Measurements from ENCODE around the gene CD8A. TPM values are rescaled to one million over a fixed set of nuclear protein-coding genes. Genes with fewer than 3 reads are reported as not detected.

The CD8A gene
- total and polyA plus RNA-seq, 3 experiments from 2014 or later = 359 to 924 (median 363) TPM

DNA sequence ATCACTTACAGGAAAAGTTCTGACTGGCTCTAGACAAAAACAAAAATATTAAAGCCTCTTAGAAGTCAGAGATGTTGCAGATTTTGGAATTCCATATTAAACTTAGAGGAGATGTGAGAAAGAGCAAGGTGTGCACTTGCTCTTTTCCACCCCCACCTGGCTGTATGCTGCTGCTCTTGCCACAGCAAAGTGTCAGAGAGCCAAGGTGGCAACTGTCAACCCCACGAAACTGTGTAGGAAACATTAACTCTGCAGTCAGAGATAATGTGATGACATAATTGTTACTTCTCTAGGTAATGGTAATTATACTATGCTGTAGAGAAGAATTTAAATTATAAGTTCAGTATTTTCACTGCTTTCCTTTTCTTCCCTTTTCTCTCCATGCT is 25.4 kb downstream of the CD8A start:
- Histone ChIP-seq H3K36me3 (ENCODE audit: insufficient read depth, low read length) (peaks cover 8% of the 10 kb centered on the region), H3K4me3 (ENCODE audit: low read length) (no peak overlapping the region), H3K27ac (ENCODE audit: low read depth, low read length) (no peak overlapping the region), H3K9me3 (ENCODE audit: low read length) (no peaks in the 10 kb centered on the region), H3K4me1 (ENCODE audit: insufficient read depth, low read length) (peaks cover 5% of the 10 kb centered on the region), H3K27me3 (ENCODE audit: insufficient read depth, low read length, poor library complexity, severe bottlenecking) (no peaks in the 10 kb centered on the region)
- Mint-ChIP-seq H3K9me3 (no peaks in the 10 kb centered on the region), H3K27ac (peak overlapping the region; percentile 39 to 91 (median 80)), H3K27me3 (no peaks in the 10 kb centered on the region), H3K4me1 (peaks cover 21 to 40% (median 38%) of the 10 kb centered on the region in 3 donors), H3K36me3 (peaks cover 0 to 58% (median 12%) of the 10 kb centered on the region in 3 donors), H3K4me3 (no peak overlapping the region)
- POLR2A ChIA-PET = interaction anchor here (0.6 to 1.6 kb wide), 3 partner anchors 16 to 42 kb away, joined by 3 to 7 read pairs (median 3); no protein-coding TSS in a partner anchor
- CTCF ChIA-PET = interaction anchor here (0.7 to 12.0 kb wide), 11 partner anchors 9 to 61 kb away, joined by 3 to 128 read pairs (median 5); no protein-coding TSS in a partner anchor
- no peak for DNase-seq

DNA sequence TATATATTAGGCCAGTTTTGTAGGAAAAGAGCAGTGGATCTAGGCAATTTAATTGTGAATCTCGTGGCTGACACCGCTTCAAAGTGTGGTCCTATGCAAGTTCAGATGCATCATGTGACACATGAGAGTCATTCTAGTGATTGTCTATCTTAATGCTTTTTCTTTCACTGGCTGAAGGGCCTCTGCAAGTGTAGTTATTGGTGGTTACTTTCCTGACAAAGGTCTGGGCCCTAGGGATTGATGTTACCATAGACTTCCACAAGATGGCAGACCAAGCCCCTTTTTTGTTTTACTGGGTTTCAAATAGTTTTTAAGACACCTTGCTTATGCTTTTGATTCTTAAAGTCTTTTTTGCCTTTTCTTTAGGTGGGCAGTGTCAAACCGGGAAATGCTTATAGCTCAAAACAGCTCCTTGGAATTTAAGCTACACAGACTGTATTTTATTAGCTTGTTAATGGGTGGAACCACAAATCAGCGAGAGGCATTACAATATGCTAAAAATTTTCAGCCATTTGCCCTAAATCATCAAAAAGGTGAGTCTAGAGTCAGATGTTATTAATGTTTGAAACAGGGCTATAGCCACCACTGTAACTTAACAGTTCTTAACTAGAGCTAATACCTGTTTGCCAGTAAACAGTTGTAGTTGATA is 25.9 kb downstream of the CD8A start:
- peaks cover 21 to 45% (median 41%) of the 10 kb centered on the region in 3 donors for H3K4me1 Mint-ChIP-seq
- ChIA-PET CTCF (interaction anchor here (0.7 to 12.0 kb wide), 11 partner anchors 10 to 61 kb away, joined by 3 to 128 read pairs (median 5); no protein-coding TSS in a partner anchor), POLR2A (interaction anchor here (0.6 to 1.6 kb wide), 2 partner anchors 21 to 43 kb away, joined by 3 to 7 read pairs; no protein-coding TSS in a partner anchor)
- Histone ChIP-seq H3K4me1 (ENCODE audit: insufficient read depth, low read length) (peaks cover 5% of the 10 kb centered on the region), H3K9me3 (ENCODE audit: low read length) (no peaks in the 10 kb centered on the region), H3K27me3 (ENCODE audit: insufficient read depth, low read length, poor library complexity, severe bottlenecking) (no peaks in the 10 kb centered on the region), H3K27ac (ENCODE audit: low read depth, low read length) (no peak overlapping the region), H3K36me3 (ENCODE audit: insufficient read depth, low read length) (peaks cover 8% of the 10 kb centered on the region), H3K4me3 (ENCODE audit: low read length) (no peak overlapping the region)
- peak in 4 of 5 donors; percentile 32 to 71 (median 56) for DNase-seq
- H3K27ac Mint-ChIP-seq = peak overlapping the region; percentile 39 to 94 (median 90)
- no peaks in the 10 kb centered on the region for H3K27me3 Mint-ChIP-seq
- no peak overlapping the region for H3K4me3 Mint-ChIP-seq
- H3K36me3 Mint-ChIP-seq = peaks cover 0 to 55% (median 12%) of the 10 kb centered on the region in 3 donors
- no peaks in the 10 kb centered on the region for H3K9me3 Mint-ChIP-seq

DNA sequence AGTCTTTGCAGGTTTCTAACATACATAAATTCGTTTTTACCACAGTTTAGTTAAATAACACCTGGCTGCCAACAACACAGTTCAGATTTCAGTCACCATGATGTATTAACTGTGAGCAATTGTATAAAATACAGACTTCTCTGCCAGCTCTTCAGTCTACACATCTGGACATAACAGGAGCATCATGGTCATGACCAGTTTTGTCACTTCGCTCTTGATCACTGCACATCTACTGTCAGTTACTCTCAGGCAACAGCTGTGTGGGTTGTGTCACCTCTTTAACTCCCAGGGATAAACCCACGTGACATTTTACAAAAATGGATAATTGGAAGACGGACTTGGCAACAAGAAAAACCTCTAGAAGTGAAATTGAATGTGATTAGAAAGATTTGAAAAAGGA is 30.3 kb downstream of the CD8A start:
- peak overlapping the region in 7 of 8 donors; percentile 33 to 61 (median 44) for H3K27ac Mint-ChIP-seq
- POLR2A ChIA-PET = no interaction called here
- peaks cover 33 to 70% (median 50%) of the 10 kb centered on the region in 3 donors for H3K4me1 Mint-ChIP-seq
- H3K9me3 Mint-ChIP-seq = no peaks in the 10 kb centered on the region
- no peaks in the 10 kb centered on the region for H3K27me3 ChIP-seq (ENCODE audit: insufficient read depth, low read length, poor library complexity, severe bottlenecking)
- no peaks in the 10 kb centered on the region for H3K9me3 ChIP-seq (ENCODE audit: low read length)
- peaks cover 0 to 42% (median 5%) of the 10 kb centered on the region in 3 donors for H3K36me3 Mint-ChIP-seq
- no peak overlapping the region for H3K4me3 Mint-ChIP-seq
- DNase-seq = no peak
- H3K27me3 Mint-ChIP-seq = no peaks in the 10 kb centered on the region
- H3K4me1 ChIP-seq (ENCODE audit: insufficient read depth, low read length) = peaks cover 5% of the 10 kb centered on the region
- H3K36me3 ChIP-seq (ENCODE audit: insufficient read depth, low read length) = peaks cover 6% of the 10 kb centered on the region
- no peak overlapping the region for H3K4me3 ChIP-seq (ENCODE audit: low read length)
- no peak overlapping the region for H3K27ac ChIP-seq (ENCODE audit: low read depth, low read length)
- CTCF ChIA-PET = no interaction called here

DNA sequence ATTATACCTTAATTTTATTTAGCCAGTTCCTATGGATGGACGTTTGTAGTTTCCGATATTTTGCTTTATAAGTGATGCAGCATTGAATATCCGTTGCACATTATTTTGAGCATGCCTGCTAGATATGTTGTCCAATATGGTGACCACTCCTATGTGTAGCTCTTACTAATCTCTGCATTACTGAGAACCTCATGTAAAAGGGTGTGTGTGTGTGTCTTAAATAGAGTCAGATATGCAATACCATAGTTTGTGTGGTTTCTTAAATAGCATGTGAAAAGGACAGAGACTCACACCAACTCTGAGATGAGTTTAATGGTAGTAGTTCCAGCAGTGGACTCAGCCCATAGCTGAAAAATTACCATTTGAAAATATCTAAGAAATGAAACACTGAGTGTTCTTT is 32.3 kb downstream of the CD8A start:
- CTCF ChIA-PET = no interaction called here
- Histone ChIP-seq H3K4me3 (ENCODE audit: low read length) (no peak overlapping the region), H3K36me3 (ENCODE audit: insufficient read depth, low read length) (peaks cover 13% of the 10 kb centered on the region), H3K9me3 (ENCODE audit: low read length) (no peaks in the 10 kb centered on the region), H3K27ac (ENCODE audit: low read depth, low read length) (no peak overlapping the region), H3K4me1 (ENCODE audit: insufficient read depth, low read length) (no peaks in the 10 kb centered on the region), H3K27me3 (ENCODE audit: insufficient read depth, low read length, poor library complexity, severe bottlenecking) (no peaks in the 10 kb centered on the region)
- Mint-ChIP-seq H3K27me3 (no peaks in the 10 kb centered on the region), H3K4me1 (peaks cover 25 to 57% (median 38%) of the 10 kb centered on the region in 3 donors), H3K4me3 (no peak overlapping the region), H3K9me3 (no peaks in the 10 kb centered on the region), H3K27ac (peak overlapping the region in 2 of 8 donors; percentile 28 to 52), H3K36me3 (peaks cover 0 to 58% (median 9%) of the 10 kb centered on the region in 3 donors)
- POLR2A ChIA-PET = no interaction called here
- DNase-seq = no peak

DNA sequence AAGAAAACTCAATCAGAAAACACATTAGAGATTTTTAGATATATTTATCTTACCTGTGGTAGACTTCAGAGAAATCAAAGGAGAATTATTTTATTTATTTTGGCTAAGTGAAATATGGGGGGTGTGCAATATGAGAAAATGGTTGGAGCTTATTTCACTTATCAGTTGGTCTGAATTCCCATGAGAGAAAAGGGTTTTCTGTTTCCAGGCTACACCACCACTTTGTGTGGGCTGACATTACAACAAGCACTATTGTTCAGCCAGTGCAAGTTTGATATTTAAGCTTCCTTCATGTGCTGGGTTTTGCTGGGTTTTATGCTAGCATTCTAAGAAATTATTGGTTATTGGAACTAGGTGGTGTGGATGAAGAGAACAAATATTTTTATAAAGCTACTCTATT is 37.1 kb downstream of the CD8A start:
- peaks cover 32 to 59% (median 33%) of the 10 kb centered on the region in 3 donors for H3K4me1 Mint-ChIP-seq
- peaks cover 28% of the 10 kb centered on the region for H3K36me3 ChIP-seq (ENCODE audit: insufficient read depth, low read length)
- CTCF ChIA-PET = interaction anchor here (2.1 to 2.6 kb wide), 2 partner anchors 54 to 235 kb away, joined by 5 to 12 read pairs; no protein-coding TSS in a partner anchor
- H3K27me3 Mint-ChIP-seq = no peaks in the 10 kb centered on the region
- no peaks in the 10 kb centered on the region for H3K4me1 ChIP-seq (ENCODE audit: insufficient read depth, low read length)
- peak overlapping the region in 2 of 8 donors; percentile 4 to 77 for H3K27ac Mint-ChIP-seq
- H3K4me3 ChIP-seq (ENCODE audit: low read length) = no peak overlapping the region
- no peak overlapping the region for H3K4me3 Mint-ChIP-seq
- peaks cover 0 to 11% (median 3%) of the 10 kb centered on the region in 5 donors for H3K9me3 Mint-ChIP-seq
- H3K27me3 ChIP-seq (ENCODE audit: insufficient read depth, low read length, poor library complexity, severe bottlenecking) = no peaks in the 10 kb centered on the region
- no peak for DNase-seq
- no peak overlapping the region for H3K27ac ChIP-seq (ENCODE audit: low read depth, low read length)
- peaks cover 18 to 83% (median 25%) of the 10 kb centered on the region in 3 donors for H3K36me3 Mint-ChIP-seq
- H3K9me3 ChIP-seq (ENCODE audit: low read length) = no peaks in the 10 kb centered on the region
- POLR2A ChIA-PET = interaction anchor here (1.0 kb wide), 1 partner anchor 33 kb away, joined by 8 read pairs; no protein-coding TSS in a partner anchor

DNA sequence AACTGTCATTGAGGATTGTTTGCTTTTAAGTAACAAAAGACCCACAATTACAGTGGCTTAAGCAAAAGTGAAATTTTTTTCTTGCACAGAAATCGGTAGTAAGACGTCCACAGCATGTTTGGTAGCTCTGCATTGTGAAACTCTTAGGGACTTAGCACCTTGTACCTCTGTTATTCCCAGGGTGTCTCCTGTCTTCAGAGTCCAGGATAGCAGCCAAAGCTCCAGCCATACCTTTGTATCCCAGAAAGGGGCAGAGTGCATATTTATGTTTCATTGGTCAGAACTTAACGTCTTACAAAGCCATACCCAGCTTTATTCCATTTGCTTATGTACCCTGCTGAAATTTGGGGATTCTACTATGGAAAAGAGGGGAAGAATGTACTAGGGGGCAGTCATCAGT is 37.8 kb downstream of the CD8A start:
- ChIA-PET POLR2A (interaction anchor here (0.7 kb wide), 1 partner anchor 134 kb away, joined by 3 read pairs; no protein-coding TSS in a partner anchor), CTCF (interaction anchor here (2.1 to 2.6 kb wide), 2 partner anchors 55 to 234 kb away, joined by 5 to 12 read pairs; no protein-coding TSS in a partner anchor)
- Histone ChIP-seq H3K9me3 (ENCODE audit: low read length) (no peaks in the 10 kb centered on the region), H3K27me3 (ENCODE audit: insufficient read depth, low read length, poor library complexity, severe bottlenecking) (no peaks in the 10 kb centered on the region), H3K4me1 (ENCODE audit: insufficient read depth, low read length) (peaks cover under 1% of the 10 kb centered on the region), H3K27ac (ENCODE audit: low read depth, low read length) (no peak overlapping the region), H3K36me3 (ENCODE audit: insufficient read depth, low read length) (peaks cover 28% of the 10 kb centered on the region), H3K4me3 (ENCODE audit: low read length) (no peak overlapping the region)
- Mint-ChIP-seq H3K9me3 (peaks cover 0 to 11% (median 3%) of the 10 kb centered on the region in 5 donors), H3K4me3 (no peak overlapping the region), H3K36me3 (peaks cover 18 to 80% (median 25%) of the 10 kb centered on the region in 3 donors), H3K27ac (no peak overlapping the region), H3K27me3 (no peaks in the 10 kb centered on the region), H3K4me1 (peaks cover 29 to 53% (median 31%) of the 10 kb centered on the region in 3 donors)
- DNase-seq = no peak

DNA sequence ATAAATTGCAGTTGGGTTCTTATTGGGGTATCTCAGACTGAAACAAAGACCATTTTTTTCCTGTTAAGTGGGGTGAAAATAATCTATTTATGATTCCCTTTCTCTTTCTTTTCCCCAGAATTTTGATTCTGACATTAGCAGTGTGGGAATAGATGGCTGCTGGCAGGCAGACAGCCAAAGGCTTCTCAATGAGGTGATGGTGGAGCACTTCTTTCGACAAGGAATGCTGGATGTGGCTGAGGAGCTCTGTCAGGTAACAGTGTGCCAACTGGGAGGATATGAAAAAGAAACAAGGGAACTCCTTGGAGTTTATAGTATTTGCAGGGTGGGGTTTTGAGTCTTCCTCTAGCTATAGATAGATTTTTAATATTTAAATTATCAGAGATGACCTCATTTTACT is 38.9 kb downstream of the CD8A start:
- H3K4me1 Mint-ChIP-seq = peaks cover 36 to 56% (median 37%) of the 10 kb centered on the region in 3 donors
- no peaks in the 10 kb centered on the region for H3K27me3 Mint-ChIP-seq
- H3K27ac ChIP-seq (ENCODE audit: low read depth, low read length) = no peak overlapping the region
- H3K4me1 ChIP-seq (ENCODE audit: insufficient read depth, low read length) = peaks cover 9% of the 10 kb centered on the region
- H3K36me3 Mint-ChIP-seq = peaks cover 18 to 82% (median 25%) of the 10 kb centered on the region in 3 donors
- no peak overlapping the region for H3K4me3 Mint-ChIP-seq
- H3K36me3 ChIP-seq (ENCODE audit: insufficient read depth, low read length) = peaks cover 28% of the 10 kb centered on the region
- H3K27me3 ChIP-seq (ENCODE audit: insufficient read depth, low read length, poor library complexity, severe bottlenecking) = no peaks in the 10 kb centered on the region
- no peak for DNase-seq
- H3K27ac Mint-ChIP-seq = peak overlapping the region in 1 of 8 donors; percentile 57
- ChIA-PET POLR2A (no interaction called here), CTCF (no interaction called here)
- no peaks in the 10 kb centered on the region for H3K9me3 ChIP-seq (ENCODE audit: low read length)
- peaks cover 0 to 11% (median 3%) of the 10 kb centered on the region in 5 donors for H3K9me3 Mint-ChIP-seq
- no peak overlapping the region for H3K4me3 ChIP-seq (ENCODE audit: low read length)

Data from CD8-positive, alpha-beta memory T cell (primary cell).